GM12801 (cell line): ENCODE measurements around the gene SPOCK1.

Experiments
- CTCF ChIP-seq: IDR thresholded peaks from one replicate; pipeline ENCODE4 v1.5.1; 2011; ENCODE audit warnings: control low read depth; ENCODE audit not compliant: insufficient read length; ENCODE audit errors: extremely low read depth

The SPOCK1 gene

DNA sequence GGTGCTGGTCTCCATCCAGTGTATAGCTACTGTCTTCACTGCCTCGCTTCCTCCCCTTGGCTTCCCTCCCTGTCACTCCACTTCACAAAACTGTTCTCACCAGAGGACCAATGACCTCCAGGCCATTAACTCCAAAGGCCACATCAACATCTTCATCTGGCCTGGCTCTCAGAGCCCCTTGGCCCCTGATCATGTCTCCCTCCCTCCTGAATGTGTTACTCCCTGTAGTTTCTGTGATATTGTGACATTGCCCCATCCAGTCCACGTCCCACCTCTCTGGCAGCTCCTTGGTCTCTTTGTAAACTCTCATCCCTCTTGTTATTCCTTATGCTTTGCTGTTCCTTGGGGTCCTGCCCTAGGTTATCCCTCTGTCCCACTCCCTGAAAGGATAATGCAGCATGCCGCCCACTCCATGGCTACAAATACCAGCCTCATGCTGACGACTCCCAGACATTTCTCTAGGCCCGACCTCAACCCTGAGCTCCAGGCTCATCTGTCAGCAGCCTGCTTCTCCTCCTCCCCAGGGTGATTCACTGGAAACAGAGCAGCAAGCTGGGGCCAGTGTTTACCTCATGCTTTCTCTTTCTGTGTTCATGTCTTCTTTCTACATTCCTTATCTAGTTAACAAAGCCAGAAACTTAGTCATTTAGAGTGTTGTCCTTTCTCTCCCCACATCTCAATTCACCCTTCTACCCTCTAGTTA lies 312.2 kb downstream of the SPOCK1 start:
- TF ChIP-seq CTCF = no peak

- no peak for TF ChIP-seq CTCF
These were observed 313.9 kb downstream of the SPOCK1 start for GRCh38 chr5:137185193-137185592.

- TF ChIP-seq CTCF = no peak
These were observed 314.4 kb downstream of the SPOCK1 start for GRCh38 chr5:137184734-137185133.

DNA sequence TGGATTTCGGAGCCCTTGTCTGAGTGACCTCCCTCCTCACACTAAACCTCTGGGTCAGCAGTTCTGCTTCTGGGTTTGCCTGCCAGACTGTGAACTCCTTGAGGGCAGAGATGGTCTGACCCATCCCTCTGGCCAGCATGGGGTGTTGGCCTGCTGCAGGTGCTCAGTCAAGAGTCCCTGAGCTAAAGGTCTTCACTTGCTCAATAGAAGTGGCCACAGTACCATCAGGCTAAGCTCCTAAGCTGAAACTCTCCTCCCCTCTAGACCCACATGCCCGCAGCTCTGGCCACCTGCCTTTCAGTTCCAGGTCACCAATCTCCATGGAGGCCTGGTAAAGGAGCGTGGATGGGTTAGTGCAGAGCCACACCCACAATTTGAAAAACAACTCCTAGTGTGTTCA lies 316.6 kb downstream of the SPOCK1 start:
- TF ChIP-seq CTCF = no peak

DNA sequence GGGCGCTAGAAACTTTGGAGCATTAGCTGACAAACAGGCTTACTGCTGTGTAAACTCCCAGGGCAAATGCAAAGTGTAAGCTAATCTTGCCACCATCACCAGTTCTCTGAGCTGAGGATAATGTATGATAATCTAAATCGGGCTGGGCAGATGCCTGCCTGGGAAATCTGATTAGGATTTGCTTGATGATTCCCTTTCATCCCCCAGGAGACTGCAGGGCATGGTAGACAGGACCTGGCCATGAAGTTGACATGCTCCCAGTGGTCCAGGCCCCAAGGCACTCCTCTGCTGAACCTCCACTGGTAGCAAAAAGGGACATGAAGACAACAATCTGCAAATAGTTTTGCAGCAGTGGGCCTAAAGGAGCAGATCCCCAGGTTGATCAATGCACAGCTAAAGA lies 317.5 kb downstream of the SPOCK1 start:
- TF ChIP-seq CTCF = no peak

- no peak for TF ChIP-seq CTCF
These were observed 319.9 kb downstream of the SPOCK1 start for GRCh38 chr5:137179203-137179602.

DNA sequence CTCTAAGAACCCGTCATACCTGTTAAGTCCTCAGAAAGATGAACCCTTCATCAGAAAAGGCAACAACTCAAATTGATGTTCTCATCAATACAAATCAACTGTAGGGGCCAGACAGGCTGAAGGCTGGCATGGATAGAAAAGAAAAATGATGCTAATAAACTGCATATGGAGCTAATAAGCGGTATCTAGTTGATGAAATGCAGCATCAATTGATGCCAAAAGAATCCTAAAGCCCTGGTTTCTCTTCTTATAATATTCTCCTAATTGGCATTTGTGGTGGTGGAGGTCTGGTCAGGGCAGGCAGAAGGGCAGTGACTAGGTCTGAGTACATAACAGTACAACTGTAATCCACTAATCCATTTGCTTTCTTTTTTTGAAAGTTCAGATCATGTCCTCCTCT lies 322.5 kb downstream of the SPOCK1 start:
- TF ChIP-seq CTCF = no peak
